Ascending aorta (tissue), 2 donors: Measurements from ENCODE around the gene AIM2. TPM values are rescaled to one million over a fixed set of nuclear protein-coding genes. Genes with fewer than 3 reads are reported as not detected.

Source experiments
- DNase-seq, 2 donors: peaks; one replicate each; pipeline ENCODE4 v3.0.0-alpha.2; 2019; ENCODE audit warnings: low spot score in 2 of 2
- H3K27ac ChIP-seq, 2 donors: fragments of 200-600 bp; sonication (generic); one replicate each; pipeline ENCODE4 v1.5.1; 2016 to 2017; ENCODE audit warnings: mild to moderate bottlenecking in 1 of 2
- H3K27me3 ChIP-seq: fragments of 200-600 bp; sonication (generic); one replicate; pipeline ENCODE4 v1.5.1; 2017
- H3K36me3 ChIP-seq, 2 donors: fragments of 200-600 bp; sonication (generic); one replicate each; pipeline ENCODE4 v1.5.1; 2016
- H3K4me1 ChIP-seq, 2 donors: fragments of 200-600 bp; sonication (generic); one replicate each; pipeline ENCODE4 v1.5.1; 2016 to 2017; ENCODE audit warnings: mild to moderate bottlenecking in 1 of 2
- H3K4me3 ChIP-seq, 2 donors: fragments of 200-600 bp; sonication (generic); one replicate each; pipeline ENCODE4 v1.5.1; 2016 to 2017; ENCODE audit warnings: mild to moderate bottlenecking in 1 of 2
- H3K9me3 ChIP-seq, 2 donors: fragments of 200-600 bp; sonication (generic); one replicate each; pipeline ENCODE4 v1.5.1; 2016
- intact Hi-C: fragments of 100-400 bp; cut with DNase I; formaldehyde crosslinking; loops from one replicate; pipeline ENCODE4 v1.15.1; 2023
- total RNA-seq: library from RNA; depleted of rRNA; stranded (reverse); fragments of >200 nt; gene quantifications from one replicate; pipeline ENCODE4 v1.1.0, GENCODE V29; 2016
- TF ChIP-seq, protein P1 (sequence below), 3 experiments: fragments of 200-600 bp in 2 of 3; fragments of 450-650 bp in 1 of 3; sonication (generic) in 2 of 3; IDR thresholded peaks; one replicate each; pipeline ENCODE4 v1.5.1; 2016 to 2019; ENCODE audit warnings: antibody characterized with exemption in 3 of 3, mild to moderate bottlenecking in 1 of 3, moderate library complexity in 1 of 3

Gene AIM2
- total RNA-seq, 1 donor from 2014 or later, result 0.43 TPM

DNA sequence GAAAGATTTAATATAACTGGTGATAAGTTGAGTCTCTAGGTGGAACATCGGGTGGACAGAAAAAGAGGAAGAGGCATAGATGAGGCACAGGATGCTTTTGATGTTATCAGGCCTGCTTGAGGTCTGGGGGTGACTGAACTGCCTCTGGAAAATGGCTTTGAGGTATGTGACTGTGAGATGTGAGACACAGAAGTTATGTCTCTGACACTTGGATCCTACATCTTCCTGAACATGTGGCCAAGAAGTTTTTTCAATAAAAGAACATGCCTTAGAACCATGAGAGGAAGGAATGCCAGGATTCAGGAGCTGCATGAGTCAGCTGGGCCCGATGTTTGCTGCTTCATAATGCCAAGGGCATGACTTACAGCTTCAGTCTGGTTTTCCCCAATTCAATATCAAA is 11.5 kb upstream of the AIM2 start:
- Histone ChIP-seq H3K4me1 (no peaks in the 10 kb centered on the region), H3K27ac (no peak overlapping the region), H3K36me3 (no peaks in the 10 kb centered on the region), H3K9me3 (no peaks in the 10 kb centered on the region), H3K27me3 (no peaks in the 10 kb centered on the region), H3K4me3 (no peak overlapping the region)
- intact Hi-C loops, result no loop called here
- TF ChIP-seq, protein P1, sequence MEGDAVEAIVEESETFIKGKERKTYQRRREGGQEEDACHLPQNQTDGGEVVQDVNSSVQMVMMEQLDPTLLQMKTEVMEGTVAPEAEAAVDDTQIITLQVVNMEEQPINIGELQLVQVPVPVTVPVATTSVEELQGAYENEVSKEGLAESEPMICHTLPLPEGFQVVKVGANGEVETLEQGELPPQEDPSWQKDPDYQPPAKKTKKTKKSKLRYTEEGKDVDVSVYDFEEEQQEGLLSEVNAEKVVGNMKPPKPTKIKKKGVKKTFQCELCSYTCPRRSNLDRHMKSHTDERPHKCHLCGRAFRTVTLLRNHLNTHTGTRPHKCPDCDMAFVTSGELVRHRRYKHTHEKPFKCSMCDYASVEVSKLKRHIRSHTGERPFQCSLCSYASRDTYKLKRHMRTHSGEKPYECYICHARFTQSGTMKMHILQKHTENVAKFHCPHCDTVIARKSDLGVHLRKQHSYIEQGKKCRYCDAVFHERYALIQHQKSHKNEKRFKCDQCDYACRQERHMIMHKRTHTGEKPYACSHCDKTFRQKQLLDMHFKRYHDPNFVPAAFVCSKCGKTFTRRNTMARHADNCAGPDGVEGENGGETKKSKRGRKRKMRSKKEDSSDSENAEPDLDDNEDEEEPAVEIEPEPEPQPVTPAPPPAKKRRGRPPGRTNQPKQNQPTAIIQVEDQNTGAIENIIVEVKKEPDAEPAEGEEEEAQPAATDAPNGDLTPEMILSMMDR (IDR thresholded peaks at IDR 0.05), result no peak
- DNase-seq, result no peak

DNA sequence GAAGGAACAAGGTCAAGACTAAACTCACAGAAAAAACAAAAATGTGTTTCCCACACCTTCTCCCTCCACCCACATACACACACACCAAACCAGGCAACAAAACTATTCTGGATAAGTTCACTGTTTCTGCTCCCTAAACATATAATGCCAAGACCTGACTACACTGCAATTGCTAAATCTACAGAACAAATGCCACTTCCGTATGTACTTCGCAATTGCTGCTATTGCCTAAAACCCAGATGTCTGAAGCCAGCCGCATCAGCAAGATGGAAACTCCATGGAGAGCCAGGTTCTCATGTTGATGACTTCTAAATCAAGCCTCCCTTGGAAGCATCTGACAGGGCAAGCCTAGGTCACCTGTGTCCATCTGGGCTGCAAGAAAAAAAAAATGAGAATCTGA is 8.3 kb upstream of the AIM2 start:
- Histone ChIP-seq H3K4me3 (no peak overlapping the region), H3K27me3 (no peaks in the 10 kb centered on the region), H3K4me1 (no peaks in the 10 kb centered on the region), H3K9me3 (no peaks in the 10 kb centered on the region), H3K36me3 (no peaks in the 10 kb centered on the region), H3K27ac (no peak overlapping the region)
- TF ChIP-seq, protein P1 (IDR thresholded peaks at IDR 0.05), result no peak
- DNase-seq, result no peak
- intact Hi-C loops, result no loop called here

DNA sequence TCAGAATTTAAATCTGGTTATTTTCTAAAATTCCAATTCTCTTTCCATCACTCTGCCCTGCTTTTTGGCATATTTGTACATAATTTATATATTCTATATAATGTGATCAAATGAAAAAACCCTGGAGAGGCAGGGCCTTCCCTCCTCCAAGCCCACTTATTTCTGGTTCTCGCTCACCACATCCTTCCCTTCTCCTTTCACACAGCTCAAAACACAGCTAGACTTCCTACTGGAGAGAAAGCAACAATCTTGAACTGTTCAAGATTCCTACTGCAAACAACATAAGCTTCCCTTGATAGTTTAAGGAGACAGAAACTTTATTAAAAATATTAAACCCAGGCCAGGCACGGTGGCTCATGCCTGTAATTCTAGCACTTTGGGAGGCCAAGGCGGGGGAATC is 7.6 kb upstream of the AIM2 start:
- TF ChIP-seq, protein P1 (IDR thresholded peaks at IDR 0.05), result no peak
- H3K4me3 ChIP-seq, result no peak overlapping the region
- H3K9me3 ChIP-seq, result no peaks in the 10 kb centered on the region
- intact Hi-C loops, result no loop called here
- H3K36me3 ChIP-seq, result no peaks in the 10 kb centered on the region
- no peak for DNase-seq
- H3K27me3 ChIP-seq, result no peaks in the 10 kb centered on the region
- no peak overlapping the region for H3K27ac ChIP-seq
- no peaks in the 10 kb centered on the region for H3K4me1 ChIP-seq

DNA sequence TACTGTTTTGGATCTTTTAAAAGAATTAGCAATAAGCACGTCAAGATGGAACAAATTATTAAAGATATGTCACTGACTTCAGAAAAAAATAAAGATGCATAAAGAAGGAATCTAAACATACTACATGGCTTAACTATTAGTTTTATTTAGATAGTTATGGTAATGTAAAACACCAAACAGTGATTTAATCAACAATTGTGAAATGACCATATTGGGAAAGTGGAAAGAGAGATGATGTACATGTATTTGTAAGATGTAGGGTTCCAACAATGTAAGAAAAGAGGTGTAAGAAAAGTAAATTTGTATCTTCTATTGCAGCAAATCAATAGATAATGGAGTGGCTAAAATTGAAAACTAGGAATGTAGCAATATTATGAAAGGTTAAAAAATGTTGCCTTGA is 6.4 kb upstream of the AIM2 start:
- Histone ChIP-seq H3K27ac (no peak overlapping the region), H3K4me1 (no peaks in the 10 kb centered on the region), H3K36me3 (no peaks in the 10 kb centered on the region), H3K27me3 (no peaks in the 10 kb centered on the region), H3K9me3 (no peaks in the 10 kb centered on the region), H3K4me3 (no peak overlapping the region)
- TF ChIP-seq, protein P1 (IDR thresholded peaks at IDR 0.05), result no peak
- intact Hi-C loops, result no loop called here
- no peak for DNase-seq

DNA sequence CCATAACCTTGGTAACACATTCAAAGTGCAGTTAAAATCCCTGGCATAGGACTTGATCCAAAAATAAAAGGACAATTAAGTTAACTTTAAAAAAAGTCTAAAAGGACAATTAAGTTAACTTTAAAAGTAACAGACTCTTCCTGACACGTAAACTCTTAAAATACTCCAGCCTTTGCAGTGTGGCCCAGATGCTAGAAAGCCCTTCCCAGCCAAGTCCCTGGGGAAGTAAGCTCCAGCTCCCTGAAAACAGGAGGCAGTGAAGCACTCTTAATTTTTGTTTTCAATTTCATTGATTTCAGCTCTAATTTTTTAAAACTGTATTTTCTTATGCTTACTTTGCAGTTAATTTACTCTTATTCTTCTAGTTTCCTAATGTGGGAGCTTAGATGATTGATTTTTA is 5.1 kb upstream of the AIM2 start:
- intact Hi-C loops, result no loop called here
- Histone ChIP-seq H3K9me3 (no peaks in the 10 kb centered on the region), H3K27me3 (no peaks in the 10 kb centered on the region), H3K36me3 (no peaks in the 10 kb centered on the region), H3K4me1 (no peaks in the 10 kb centered on the region), H3K27ac (no peak overlapping the region), H3K4me3 (no peak overlapping the region)
- TF ChIP-seq, protein P1 (IDR thresholded peaks at IDR 0.05), result no peak
- no peak for DNase-seq

DNA sequence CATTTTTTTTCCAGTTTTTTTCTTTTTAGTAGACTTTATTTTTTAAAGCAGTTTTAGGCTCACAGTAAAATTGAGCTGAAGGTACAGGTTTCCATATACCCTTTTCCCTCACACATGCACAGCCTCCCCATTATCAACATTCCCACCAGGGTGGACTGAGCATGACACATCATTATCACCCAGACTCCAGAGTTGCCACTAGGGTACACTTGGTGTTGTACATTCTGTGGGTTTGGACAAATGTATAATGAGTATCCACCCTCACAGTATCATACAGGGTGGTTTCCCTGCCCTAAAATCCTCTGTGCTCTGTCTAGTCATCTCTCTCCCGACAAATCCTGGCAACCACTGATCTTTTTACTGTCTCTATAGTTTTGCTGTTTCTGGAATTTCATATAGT is 3.0 kb upstream of the AIM2 start:
- Histone ChIP-seq H3K27me3 (no peaks in the 10 kb centered on the region), H3K4me3 (no peak overlapping the region), H3K4me1 (no peaks in the 10 kb centered on the region), H3K27ac (no peak overlapping the region), H3K9me3 (no peaks in the 10 kb centered on the region), H3K36me3 (no peaks in the 10 kb centered on the region)
- TF ChIP-seq, protein P1 (IDR thresholded peaks at IDR 0.05), result no peak
- intact Hi-C loops, result no loop called here
- DNase-seq, result no peak
